GM18517 (cell line): ENCODE results near the gene EPM2A.

Experiments
- ATAC-seq: cut with Tn5 transposase; IDR thresholded peaks from one replicate; pipeline ENCODE4 v1.9.1; 2021; ENCODE audit warnings: mild to moderate bottlenecking, moderate library complexity; ENCODE audit not compliant: unreplicated experiment

Gene EPM2A

DNA sequence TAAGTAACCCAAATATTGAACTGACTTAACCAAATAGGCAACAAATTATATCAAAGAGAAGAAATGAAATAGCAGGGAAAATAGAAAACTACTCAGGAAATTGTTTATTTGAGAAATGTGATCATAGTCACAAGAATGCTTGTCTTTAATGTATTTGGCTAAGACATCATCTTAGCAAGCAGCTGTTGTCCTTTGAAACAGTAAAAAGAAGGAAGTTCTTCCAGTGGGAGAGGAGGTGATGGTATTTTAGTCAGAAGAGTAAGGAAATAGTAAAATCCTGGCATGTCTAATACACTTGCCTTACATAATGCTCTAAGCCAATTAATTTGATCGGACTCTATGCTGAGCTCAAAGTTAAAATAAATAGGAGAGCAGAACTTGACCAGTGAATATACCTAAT is 126.5 kb downstream of the EPM2A start:
- ATAC-seq: no peak

DNA sequence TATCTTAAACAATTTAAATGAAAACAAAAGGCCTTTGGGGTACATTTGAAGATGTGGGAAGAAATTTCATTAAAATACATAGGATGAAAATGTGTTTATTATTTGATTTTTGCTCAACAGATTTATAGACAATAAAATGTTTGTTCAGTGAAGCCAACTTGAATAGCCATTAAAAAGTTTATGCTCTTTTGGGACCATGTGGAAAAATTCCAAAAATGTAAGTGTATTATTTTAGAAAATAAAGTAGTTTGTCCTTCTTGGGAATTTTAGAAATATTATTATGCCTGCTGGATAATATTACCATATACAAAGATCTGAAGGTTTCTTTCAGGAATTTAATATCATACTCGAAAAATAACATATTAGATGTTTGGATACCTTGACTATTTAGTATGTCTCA is 131.3 kb downstream of the EPM2A start:
- ATAC-seq: no peak

DNA sequence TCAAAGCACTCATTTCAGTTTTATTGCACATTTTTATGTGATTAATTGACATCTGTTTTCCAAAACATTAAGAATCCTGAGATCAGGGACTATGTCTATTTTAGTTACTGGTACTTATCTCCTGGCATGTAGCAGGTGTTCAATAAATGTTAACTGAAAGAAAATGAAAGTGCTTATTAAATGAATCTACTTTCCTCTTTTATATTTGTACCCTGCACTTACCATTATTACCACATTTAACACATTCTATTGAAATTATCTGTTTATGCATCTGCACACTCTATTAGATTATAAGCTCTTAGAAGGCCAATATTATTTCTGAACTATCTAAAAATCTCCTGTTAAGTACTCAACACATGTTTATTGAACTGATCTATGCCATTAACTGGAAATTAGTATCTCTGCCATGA is 131.9 kb downstream of the EPM2A start:
- ATAC-seq: no peak

DNA sequence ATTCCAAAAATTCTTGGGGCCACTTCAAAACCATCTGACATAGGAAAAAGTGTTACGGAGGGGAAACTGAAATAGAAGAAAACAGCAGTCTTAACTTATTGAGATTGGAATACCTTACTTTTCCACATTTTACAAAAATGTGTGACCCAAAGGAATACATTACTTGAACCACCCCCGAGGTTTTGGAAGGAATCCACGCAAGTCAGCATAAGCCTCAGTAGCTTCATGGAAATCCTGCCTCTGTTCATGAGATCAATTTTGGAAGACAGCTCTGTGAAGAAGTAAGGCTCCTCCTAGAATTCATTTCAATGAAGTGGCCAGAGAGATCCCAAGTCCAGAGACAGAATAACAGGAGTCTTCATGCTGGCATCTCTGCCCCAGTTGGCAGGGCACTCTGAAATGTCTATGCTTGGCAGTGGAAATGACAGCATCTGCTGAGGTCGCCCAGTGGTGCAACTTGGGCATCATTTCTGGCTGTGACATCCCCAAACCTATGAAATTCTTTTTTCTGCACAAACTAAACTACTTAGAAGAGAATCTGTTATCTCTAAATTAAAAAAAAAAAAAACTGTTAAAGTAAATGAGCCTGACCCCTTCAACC is 132.5 kb downstream of the EPM2A start:
- ATAC-seq: no peak

DNA sequence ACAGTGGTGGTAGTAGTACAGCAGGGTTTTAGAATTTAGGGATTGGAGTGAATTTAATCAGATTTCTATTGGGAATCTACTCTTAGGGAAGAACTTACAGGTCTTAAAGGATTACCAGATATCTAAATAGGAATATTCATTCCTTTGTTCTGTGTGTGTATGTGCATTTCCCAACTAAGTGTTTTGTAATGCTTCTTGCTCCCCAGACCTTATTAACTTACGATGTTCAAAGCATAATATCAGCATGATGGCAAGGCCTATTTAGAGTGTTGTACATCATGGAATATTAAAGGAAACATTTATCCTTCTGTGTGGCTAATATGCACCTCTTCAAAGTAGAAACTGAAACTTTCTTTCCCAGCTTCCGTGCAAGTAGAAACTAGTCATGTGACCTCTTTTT is 133.9 kb downstream of the EPM2A start:
- no peak for ATAC-seq

DNA sequence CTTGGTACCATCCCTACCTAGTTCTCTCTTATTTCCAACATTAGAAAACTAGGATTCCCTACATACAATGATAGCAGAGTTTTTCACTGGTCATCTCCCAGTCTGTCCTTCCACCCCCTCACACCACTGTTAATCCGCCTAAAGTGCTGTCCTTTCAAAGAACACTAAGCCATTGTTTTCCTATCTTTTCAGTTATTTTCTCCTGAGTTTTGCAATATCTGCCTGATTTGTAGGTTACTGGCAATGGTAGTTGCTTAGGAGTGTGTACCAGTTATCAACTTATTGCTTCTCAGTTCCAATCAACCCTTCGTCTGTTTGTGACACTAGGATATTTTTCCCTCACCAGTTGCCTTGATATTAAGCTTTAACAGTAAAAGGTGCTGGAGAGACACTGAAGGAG is 135.0 kb downstream of the EPM2A start:
- ATAC-seq: no peak

DNA sequence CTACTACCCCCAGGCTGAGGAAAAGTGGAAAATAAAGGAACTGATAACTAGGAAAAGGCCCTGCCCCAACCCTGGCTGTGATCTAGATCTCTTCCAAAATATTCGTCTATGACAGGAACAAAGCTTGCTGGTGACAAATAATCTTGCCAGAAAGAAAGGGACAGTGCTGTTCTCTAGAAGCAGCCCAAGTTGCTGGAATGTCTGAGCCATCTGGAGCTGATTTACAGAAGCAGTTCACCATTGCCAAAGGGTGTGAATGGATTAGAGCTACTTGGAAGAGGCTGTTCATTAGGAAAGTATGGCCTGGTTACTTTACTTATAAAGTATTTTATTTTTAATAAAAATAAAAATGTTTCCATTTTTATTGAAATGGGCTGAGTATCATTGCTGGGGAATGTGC is 146.3 kb downstream of the EPM2A start:
- ATAC-seq: no peak

DNA sequence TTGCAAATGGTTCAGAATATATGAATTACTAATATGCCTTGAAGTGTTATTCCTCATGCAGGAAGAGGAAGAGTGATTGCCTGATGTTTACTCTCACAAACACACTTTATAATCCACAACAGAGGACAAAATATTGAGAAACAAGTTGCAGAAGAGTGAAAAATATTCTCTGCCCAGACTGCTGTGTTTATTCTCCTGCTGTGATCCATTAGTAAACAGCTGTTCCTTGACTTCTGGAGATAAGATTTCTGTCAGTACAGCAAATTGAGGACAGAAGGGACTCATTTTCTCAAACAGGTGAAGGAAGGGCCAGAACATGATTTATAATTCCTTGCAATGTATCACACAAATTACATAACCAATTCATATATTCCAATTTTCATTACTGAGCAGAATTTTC is 148.0 kb downstream of the EPM2A start:
- ATAC-seq: no peak

DNA sequence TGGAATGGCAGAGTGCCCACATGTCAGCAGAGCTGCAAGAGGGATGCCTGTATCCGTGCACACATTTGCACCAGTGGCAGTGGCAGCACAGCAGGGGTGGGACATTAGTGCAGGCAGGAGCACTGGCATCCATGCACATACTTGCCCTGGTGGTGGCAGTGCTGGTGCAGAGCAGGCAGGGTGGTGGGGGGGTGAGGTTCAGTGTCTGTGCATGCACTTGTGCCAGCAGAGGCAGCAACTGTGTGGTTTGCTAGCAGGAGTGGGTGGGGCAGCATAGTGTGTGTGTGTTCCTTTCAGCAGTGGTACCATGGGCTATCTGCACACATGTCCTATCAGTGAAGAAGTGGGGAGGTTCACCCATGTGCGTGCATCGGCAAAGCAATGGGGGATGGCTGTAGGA is 151.6 kb downstream of the EPM2A start:
- no peak for ATAC-seq
